NCI-H82 treated with DMSO at 0.1 percent for 48 hours (cell line): ENCODE results near the gene AKR1D1.
"Not testable (repeated sequence)": the region's sequence is repeated elsewhere in the genome, so short reads cannot be mapped to it uniquely, and the experiment has no call there.

Experiments used
- DNase-seq: peaks from one replicate; lab custom pipeline; 2025; ENCODE audit not compliant: unreplicated experiment; lab: John Stamatoyannopoulos, UW

The AKR1D1 gene

GRCh38 chr7:138120140-138120827, 44.0 kb downstream of the AKR1D1 start:
- no peak for DNase-seq

- DNase-seq = no peak
These were observed 45.9 kb downstream of the AKR1D1 start for GRCh38 chr7:138122162-138122561.

GRCh38 chr7:138125119-138125518, 48.9 kb downstream of the AKR1D1 start:
- DNase-seq = no peak

- DNase-seq = no peak
These were observed 49.4 kb downstream of the AKR1D1 start for GRCh38 chr7:138125598-138126111.

GRCh38 chr7:138126928-138127327, 50.7 kb downstream of the AKR1D1 start:
- no peak for DNase-seq

- DNase-seq = no peak
These were observed 51.7 kb downstream of the AKR1D1 start for GRCh38 chr7:138127996-138128395.

- DNase-seq = no peak
These were observed 53.4 kb downstream of the AKR1D1 start for GRCh38 chr7:138129551-138130165.

GRCh38 chr7:138137423-138138171, 61.3 kb downstream of the AKR1D1 start:
- DNase-seq = no peak

GRCh38 chr7:138138244-138138643, 62.0 kb downstream of the AKR1D1 start:
- DNase-seq = no peak

DNA sequence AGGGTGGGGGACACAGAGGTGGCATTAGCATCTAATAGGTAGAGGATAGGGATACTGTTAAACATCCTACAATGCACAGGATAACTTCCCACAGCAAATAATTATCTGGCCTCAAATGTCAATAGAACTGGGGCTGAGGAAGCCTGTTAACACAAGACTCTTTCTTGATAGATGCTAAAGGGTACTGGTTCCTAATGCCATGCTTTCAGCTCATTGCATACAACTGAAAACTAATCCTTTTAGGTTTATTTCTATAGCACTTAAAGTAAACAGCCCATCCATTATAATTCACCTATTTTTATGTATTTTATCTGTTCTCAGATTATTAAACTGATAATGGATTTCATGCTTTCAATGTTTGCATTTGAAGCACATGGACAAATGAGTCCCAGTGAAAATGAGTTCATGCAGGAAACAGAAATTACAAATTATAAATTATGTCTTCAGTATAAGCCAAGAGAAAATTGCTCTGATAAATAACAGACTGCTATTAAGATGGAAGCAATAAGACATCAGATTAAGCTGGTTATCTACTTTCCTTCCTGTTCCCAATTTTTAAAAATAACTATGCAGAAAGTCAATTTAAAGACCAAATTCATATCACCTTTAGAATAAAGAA, 66.4 kb downstream of the AKR1D1 start:
- DNase-seq = no peak

- no peak for DNase-seq
These were observed 68.7 kb downstream of the AKR1D1 start for GRCh38 chr7:138144958-138145357.

DNA sequence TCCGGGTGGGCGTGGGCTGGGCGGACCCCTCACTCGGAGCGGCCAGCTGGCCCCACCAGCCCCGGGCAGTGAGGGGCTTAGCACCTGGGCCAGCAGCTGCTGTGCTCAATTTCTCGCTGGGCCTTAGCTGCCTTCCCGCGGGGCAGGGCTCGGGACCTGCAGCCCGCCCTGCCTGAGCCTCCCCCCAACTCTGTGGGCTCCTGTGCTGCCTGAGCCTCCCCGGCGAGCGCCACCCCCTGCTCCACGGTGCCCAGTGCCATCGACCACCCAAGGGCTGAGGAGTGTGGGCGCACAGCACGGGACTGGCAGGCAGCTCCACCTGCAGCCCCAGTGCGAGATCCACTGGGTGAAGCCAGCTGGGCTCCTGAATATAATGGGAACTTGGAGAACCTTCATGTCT, 70.0 kb downstream of the AKR1D1 start:
- DNase-seq = not testable (repeated sequence)

DNA sequence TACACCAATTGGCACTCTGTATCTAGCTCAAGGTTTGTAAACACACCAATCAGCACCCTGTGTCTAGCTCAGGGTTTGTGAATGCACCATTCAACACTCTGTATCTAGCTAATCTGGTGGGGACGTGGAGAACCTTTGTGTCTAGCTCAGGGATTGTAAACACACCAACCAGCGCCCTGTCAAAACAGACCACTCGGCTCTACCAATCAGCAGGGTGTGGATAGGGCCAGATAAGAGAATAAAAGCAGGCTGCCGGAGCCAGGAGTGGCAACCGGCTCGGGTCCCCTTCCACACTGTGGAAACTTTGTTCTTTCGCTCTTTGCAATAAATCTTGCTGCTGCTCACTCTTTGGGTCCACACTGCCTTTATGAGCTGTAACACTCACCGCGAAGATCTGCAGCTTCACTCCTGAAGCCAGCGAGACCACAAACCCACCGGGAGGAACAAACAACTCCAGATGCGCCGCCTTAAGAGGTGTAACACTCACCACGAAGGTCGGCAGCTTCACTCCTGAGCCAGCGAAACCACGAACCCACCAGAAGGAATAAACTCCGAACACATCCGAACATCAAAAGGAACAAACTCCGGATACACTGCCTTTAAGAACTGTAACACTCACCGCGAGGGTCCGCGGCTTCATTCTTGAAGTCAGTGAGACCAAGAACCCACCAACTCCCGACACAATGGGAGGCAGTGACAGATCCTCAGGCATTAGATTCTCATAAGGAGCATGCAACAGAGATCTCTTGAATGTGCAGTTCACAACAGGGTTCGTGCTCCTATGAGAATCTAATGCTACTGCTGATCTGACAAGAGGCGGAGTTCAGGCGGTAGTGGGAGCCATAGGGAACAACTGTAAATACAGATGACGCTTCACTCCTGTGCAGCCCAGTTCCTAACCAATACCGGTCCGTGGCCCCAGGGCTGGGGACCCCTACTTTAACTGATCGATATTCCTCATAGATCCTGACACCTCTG, 70.8 kb downstream of the AKR1D1 start:
- not testable (repeated sequence) for DNase-seq

DNA sequence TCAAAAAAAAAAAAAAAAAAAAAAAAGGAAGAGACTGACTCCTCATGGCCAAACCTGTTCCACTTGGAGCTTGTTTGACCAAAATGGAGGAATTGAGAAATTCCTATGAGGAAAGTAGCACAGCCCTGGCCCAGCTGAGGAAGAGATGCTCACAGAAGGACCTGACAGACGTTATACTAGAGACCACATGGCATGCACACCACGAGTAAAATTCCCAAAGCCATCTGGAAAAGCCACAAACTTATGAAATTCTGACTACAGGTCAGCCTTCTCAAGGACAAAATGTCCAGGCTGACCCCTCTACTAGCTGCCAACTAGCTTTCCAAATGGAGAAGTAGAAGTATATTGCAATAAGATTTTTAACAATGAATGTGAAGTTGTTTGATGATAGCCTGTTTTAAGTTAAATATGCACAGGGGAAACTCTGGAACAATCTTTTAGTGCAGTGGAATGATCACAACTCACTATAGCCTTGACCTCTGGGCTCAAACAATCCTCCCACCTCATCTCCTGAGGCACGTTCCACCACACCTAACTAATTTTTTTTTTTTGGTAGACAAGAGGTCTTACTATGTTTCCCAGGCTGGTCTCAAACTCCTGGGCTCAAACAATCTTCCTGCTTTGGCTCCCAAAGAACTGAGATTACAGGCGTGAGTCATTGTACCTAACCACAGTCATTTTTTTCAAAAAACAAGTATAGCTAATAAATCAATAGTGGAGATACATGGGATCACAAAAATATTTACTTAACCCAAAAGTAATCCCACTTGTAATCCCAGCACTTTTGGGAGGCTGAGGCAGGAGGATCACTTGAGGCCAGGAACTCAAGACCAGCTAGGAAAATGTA, 75.7 kb downstream of the AKR1D1 start:
- no peak for DNase-seq

- no peak for DNase-seq
These were observed 78.4 kb downstream of the AKR1D1 start for GRCh38 chr7:138154661-138155060.

- no peak for DNase-seq
These were observed 81.4 kb downstream of the AKR1D1 start for GRCh38 chr7:138157702-138158101.

DNA sequence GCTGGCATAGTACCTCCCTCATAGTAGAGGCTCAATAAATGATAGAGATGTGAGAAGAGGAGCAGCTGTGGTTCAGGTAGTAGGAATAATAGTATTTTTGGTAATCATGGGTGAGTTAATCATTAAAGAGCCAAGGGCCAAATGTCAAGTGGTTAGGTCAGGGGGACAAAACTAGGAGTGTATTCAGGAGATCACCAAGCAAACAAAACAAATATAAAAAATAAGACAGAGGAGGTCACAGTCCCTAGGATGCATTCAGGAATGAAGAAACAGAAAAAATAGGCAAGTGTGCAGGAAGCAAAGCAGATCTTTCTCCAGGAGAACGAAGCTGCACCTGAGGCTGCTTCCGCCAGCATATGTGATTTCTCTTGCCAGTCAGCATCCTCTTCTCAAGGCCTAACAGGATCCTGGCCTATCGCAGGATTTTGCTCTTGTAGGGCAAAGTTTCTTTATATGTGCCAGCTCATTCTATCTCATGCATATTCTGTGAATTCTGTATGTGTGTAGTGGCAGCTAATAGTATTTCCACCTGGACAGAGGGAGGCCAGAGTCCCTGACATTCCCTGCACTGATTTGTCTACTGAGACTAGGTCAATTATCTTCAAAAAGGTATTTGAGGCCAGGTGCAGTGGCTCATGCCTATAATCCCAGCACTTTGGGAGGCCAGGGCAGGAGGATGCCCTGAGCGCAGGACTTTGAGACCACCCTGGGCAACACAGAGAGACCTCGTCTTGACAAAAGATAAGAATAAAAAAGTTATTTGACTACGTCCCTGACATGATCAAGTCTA, 82.7 kb downstream of the AKR1D1 start:
- DNase-seq = no peak

DNA sequence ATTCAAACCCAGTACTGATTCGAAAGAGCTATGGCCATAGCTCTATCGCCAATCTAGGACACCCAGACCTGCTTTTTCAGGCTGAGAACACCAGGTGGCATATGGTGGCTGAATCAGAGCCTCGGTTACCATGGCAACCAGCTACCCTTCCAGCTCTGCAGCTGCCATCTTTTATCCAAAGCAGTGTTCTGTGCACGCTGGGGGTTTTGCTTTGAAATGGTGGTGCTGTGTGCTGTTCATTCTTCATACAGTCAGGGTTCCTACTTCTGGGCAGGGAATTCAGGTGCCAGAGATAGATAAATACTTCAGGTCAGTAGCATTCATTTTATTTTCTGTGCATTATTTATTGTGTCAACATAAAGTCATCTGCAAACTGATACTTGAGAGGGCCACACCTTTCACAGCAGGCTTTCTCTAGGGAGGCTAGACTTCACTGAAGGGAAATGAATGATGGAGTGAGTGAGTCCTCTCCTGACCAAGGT, 85.4 kb downstream of the AKR1D1 start:
- DNase-seq = peak; percentile 75
